ENCODE measurements around the gene POLR2J. TPM values are rescaled to one million over a fixed set of nuclear protein-coding genes. Genes with fewer than 3 reads are reported as not detected.
"Not testable (repeated sequence)": the region's sequence is repeated elsewhere in the genome, so short reads cannot be mapped to it uniquely, and the experiment has no call there.

Gene POLR2J
- total RNA-seq, 1 experiment from 2014 or later: 29.4 TPM

DNA sequence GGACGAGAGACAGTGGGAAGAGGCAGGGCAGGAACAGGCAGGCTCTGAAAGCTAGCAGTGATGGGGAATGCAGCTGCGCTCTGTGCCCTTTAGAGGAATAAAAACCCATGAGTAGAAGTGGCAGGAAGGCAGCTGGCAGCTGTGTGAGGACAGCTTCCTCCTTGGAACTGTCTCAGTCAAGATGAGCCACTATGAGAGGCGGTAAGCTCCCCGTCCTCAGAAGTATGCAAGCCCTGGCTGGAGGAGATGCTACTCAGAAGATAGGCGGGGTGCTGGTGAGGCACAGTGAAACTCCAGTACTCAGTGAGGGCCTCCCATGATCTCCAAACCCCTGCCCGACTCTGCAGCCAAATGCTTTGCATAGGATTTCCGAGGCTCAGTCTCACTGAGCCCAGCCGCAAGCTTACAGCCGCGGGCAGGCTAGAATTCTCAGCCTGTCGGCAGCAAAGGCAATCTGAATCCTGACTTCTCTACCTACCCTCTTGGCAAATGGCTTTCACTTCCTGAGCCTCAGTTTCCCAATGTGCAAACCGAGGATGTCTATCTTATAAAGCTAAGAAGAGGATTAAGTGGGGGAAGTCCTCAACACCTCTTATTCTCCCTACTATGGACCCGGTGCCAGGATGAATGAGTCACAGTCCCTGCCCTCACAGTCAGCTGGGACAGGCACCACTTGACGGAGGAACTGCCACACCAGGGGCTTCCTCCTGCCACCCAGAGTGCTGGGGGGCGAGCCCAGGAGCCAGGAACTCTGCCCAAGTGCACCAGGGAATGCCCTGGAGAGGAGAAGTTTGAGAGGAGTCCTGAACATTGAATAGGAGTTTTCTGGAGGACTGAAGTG lies 36.4 kb upstream of the POLR2J start:
- BruUV-seq (replicated peaks); H3K27ac Mint-ChIP-seq (ENCODE audit: unreplicated experiment); H3K4me1 Mint-ChIP-seq (ENCODE audit: low read depth, unreplicated experiment); H3K4me3 Mint-ChIP-seq (ENCODE audit: low read depth, unreplicated experiment); H3K36me3 Mint-ChIP-seq (ENCODE audit: insufficient read depth, unreplicated experiment); CTCF ChIA-PET; H3K9me3 Mint-ChIP-seq (ENCODE audit: low read depth, unreplicated experiment); intact Hi-C loops (cut with micrococcal nuclease; ENCODE audit: unreplicated experiment); H3K27me3 Mint-ChIP-seq (ENCODE audit: unreplicated experiment); DNase-seq: not testable (repeated sequence)

DNA sequence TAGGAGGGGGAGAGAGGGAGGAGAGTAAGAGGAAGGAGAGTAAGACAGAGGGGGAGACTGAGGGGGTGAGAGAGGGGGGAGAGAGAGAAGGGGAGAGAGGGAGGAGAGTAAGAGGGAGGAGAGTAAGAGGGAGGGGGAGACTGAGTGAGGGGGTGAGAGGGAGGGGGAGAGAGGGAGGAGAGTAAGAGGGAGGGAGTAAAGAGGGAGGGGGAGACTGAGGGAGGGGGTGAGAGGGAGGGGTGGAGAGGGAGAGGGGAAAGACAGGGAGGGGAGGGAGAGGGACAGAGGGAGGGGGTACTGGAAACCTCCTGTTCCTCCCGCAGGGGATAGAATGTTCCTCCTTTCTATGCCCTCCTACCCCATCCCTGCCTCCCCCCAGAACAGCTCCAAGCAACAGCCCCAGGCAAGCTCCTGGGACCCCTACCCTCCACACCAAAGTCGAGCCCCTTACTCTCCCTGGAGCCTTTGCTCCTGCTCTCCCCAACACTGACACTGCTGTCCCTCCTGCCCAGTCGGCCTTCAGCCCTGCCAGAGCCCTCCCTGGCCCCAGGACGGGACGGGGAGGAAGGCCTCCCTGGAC lies 34.0 kb upstream of the POLR2J start:
- H3K27me3 Mint-ChIP-seq (ENCODE audit: unreplicated experiment); H3K36me3 Mint-ChIP-seq (ENCODE audit: insufficient read depth, unreplicated experiment); BruUV-seq (replicated peaks); intact Hi-C loops (cut with micrococcal nuclease; ENCODE audit: unreplicated experiment); CTCF ChIA-PET; H3K4me3 Mint-ChIP-seq (ENCODE audit: low read depth, unreplicated experiment); H3K27ac Mint-ChIP-seq (ENCODE audit: unreplicated experiment); DNase-seq; H3K4me1 Mint-ChIP-seq (ENCODE audit: low read depth, unreplicated experiment); H3K9me3 Mint-ChIP-seq (ENCODE audit: low read depth, unreplicated experiment): not testable (repeated sequence)

DNA sequence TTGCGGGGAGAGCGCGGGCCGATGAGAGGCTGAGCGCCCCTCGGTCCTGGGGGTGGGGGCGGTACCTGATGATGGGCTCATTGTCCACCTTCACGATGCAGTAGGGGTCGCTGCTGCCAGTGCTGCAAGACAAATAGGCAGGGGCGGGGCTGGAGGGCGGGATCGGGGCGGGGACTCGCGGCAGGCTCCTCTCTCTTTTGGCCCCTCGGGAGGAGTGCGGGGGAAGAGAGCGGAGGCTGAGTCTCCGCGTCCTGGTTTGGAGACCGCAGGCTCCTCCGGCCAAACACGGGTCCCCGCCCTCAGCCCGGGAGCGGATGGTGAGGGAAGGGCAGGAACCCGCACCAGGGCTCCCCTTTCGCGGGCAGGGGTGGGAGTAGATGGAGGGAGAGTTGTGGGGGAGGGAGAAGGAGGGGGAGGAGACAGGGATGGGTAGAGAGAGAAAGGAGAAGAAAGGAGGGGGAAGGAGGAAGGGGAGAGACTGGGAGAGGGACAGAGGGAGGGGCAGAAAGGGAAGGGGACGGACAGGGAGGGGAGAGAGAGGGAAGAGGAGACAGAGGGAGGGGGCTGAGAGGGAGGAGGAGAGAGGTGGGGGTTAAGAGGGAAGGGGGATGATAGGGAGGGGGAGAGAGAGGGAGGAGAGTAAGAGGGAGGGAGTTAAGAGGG lies 33.3 kb upstream of the POLR2J start:
- H3K27ac Mint-ChIP-seq (ENCODE audit: unreplicated experiment); H3K9me3 Mint-ChIP-seq (ENCODE audit: low read depth, unreplicated experiment); H3K36me3 Mint-ChIP-seq (ENCODE audit: insufficient read depth, unreplicated experiment); H3K4me1 Mint-ChIP-seq (ENCODE audit: low read depth, unreplicated experiment); CTCF ChIA-PET; H3K4me3 Mint-ChIP-seq (ENCODE audit: low read depth, unreplicated experiment); BruUV-seq (replicated peaks); H3K27me3 Mint-ChIP-seq (ENCODE audit: unreplicated experiment); DNase-seq; intact Hi-C loops (cut with micrococcal nuclease; ENCODE audit: unreplicated experiment): not testable (repeated sequence)

DNA sequence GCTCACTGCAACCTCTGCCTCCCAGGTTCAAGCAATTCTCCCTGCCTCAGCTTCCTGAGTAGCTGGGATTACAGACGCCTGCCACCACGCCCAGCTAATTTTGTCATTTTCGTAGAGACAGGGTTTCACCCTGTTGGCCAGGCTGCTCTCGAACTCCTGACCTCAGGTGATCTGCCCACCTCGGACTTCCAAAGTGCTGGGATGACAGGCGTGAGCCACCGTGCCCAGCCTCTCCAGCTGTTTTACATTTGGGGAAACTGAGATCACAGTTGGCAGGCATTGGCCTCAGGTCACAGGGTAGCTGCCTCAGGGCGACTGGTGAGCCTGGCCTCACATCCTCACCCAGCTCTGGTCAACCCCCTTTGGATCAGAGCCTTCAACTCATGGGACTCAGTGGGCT lies 31.9 kb upstream of the POLR2J start:
- H3K36me3 Mint-ChIP-seq (ENCODE audit: insufficient read depth, unreplicated experiment); H3K27me3 Mint-ChIP-seq (ENCODE audit: unreplicated experiment); H3K9me3 Mint-ChIP-seq (ENCODE audit: low read depth, unreplicated experiment); BruUV-seq (replicated peaks); DNase-seq; CTCF ChIA-PET; intact Hi-C loops (cut with micrococcal nuclease; ENCODE audit: unreplicated experiment); H3K4me3 Mint-ChIP-seq (ENCODE audit: low read depth, unreplicated experiment); H3K27ac Mint-ChIP-seq (ENCODE audit: unreplicated experiment); H3K4me1 Mint-ChIP-seq (ENCODE audit: low read depth, unreplicated experiment): not testable (repeated sequence)

DNA sequence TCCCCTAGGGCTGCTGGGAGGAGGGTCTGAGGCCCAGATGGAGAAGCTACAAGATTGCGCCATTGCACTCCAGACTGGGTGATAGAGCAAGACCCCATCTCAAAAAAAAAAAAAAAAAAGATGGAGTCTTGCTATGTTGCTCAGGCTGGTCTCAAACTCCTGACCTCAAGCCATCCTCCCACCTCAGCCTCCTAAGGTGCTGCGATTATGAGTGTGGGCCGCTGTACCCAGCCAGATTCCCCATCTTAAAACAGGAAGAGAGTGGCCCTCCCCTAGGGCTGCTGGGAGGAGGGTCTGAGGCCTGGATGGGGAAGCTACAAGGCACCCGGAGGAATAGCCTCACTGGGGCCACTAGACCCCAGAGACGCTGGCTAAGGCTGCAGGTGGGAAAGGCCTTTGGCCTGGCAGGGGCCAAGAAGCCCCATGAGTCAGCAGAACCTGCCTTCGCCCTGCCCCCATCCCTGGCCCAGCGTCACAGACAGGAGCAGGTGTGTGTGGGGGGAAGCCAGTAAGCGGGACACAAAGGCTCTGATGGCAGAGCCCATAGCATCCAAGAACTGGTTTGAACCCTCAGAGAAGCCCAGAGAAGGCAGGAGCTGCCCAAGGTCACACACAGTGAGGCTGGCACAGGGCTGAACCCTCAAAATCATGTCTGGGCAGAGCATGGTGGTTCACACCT lies 28.8 kb upstream of the POLR2J start:
- CTCF ChIA-PET; BruUV-seq (replicated peaks); H3K27ac Mint-ChIP-seq (ENCODE audit: unreplicated experiment); H3K4me1 Mint-ChIP-seq (ENCODE audit: low read depth, unreplicated experiment); H3K36me3 Mint-ChIP-seq (ENCODE audit: insufficient read depth, unreplicated experiment); H3K27me3 Mint-ChIP-seq (ENCODE audit: unreplicated experiment); H3K4me3 Mint-ChIP-seq (ENCODE audit: low read depth, unreplicated experiment); DNase-seq; H3K9me3 Mint-ChIP-seq (ENCODE audit: low read depth, unreplicated experiment); intact Hi-C loops (cut with micrococcal nuclease; ENCODE audit: unreplicated experiment): not testable (repeated sequence)

DNA sequence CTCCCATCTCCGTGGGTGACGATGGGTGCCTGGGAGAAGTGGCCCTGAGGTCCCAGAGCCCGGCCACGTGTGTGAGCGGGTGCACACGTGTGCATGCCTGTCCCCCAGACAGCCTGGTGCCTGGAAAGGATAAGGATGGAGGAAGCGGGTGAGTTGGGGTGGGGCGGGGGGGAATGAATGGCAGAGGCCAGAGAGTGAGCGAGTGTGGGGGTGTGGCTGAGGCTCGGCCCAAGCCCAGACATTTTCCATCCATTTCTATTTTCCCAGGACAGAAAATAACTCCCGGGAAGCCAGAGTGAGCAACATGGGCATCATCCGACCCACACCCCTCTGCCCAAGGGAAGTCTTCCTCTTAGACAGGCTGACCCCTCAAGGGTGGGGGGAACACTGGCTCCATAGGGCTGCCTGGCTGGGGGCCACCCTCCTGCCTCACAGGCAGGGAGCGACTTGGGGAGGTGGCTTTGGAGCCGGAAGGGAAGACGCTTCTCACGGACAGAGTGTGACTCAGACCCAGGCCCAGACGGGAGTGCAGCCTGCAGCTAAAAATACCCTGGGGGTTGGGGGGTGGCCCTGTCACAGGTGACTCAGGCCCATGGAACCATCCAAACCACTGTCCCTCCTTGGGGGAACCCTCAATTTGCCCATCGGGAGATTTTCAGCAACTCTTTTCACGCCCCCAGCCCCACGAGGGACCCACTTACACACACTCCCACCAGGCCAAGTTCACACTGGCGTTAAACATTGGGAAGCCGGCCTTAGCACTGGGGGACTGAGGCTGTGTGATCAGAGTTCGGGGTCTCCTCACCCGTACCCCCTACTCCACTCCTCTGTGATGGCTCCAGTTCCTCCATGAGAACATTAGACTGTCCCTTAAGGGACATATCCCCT lies 26.8 kb upstream of the POLR2J start:
- H3K9me3 Mint-ChIP-seq (ENCODE audit: low read depth, unreplicated experiment); intact Hi-C loops (cut with micrococcal nuclease; ENCODE audit: unreplicated experiment); H3K27ac Mint-ChIP-seq (ENCODE audit: unreplicated experiment); H3K4me3 Mint-ChIP-seq (ENCODE audit: low read depth, unreplicated experiment); H3K27me3 Mint-ChIP-seq (ENCODE audit: unreplicated experiment); H3K36me3 Mint-ChIP-seq (ENCODE audit: insufficient read depth, unreplicated experiment); H3K4me1 Mint-ChIP-seq (ENCODE audit: low read depth, unreplicated experiment); BruUV-seq (replicated peaks); DNase-seq; CTCF ChIA-PET: not testable (repeated sequence)

DNA sequence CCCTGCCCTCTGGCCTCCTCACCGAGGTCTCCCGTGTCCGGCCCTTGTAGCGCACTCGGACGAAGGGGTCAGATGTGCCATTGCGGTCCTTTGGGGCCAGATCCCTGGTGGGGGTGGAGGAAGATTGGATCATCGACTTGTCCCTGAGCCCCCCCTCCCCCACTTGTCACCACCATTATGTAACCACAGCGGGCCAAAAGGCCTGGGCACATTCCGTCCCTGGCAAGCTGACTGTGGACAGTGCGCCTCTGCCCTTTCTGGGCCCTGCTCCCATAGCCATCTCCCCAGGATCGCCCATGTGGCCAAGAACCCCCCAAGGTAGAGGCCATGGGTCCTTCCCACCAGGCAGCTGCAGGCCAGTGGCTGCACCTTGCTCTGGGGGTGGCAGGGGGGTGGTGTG lies 24.4 kb upstream of the POLR2J start:
- H3K27ac Mint-ChIP-seq (ENCODE audit: unreplicated experiment); H3K4me1 Mint-ChIP-seq (ENCODE audit: low read depth, unreplicated experiment); BruUV-seq (replicated peaks); H3K9me3 Mint-ChIP-seq (ENCODE audit: low read depth, unreplicated experiment); H3K4me3 Mint-ChIP-seq (ENCODE audit: low read depth, unreplicated experiment); DNase-seq; H3K36me3 Mint-ChIP-seq (ENCODE audit: insufficient read depth, unreplicated experiment); CTCF ChIA-PET; intact Hi-C loops (cut with micrococcal nuclease; ENCODE audit: unreplicated experiment); H3K27me3 Mint-ChIP-seq (ENCODE audit: unreplicated experiment): not testable (repeated sequence)

DNA sequence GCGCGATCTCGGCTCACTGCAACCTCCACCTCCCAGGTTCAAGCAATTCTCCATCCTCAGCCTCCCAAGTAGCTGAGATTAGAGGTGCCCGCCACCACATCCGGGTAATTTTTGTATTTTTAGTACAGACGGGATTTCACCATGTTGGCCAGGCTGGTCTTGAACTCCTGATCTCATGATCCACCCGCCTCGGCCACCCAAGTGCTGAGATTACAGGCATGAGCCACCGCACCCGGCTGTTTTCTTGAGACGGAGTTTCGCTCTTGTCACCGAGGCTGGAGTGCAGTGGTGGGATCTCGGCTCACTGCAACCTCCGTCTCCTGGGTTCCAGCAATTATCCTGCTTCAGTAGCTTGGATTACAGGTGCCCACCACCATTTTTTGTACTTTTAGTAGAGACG lies 19.6 kb upstream of the POLR2J start:
- BruUV-seq (replicated peaks); H3K27ac Mint-ChIP-seq (ENCODE audit: unreplicated experiment); H3K36me3 Mint-ChIP-seq (ENCODE audit: insufficient read depth, unreplicated experiment); H3K9me3 Mint-ChIP-seq (ENCODE audit: low read depth, unreplicated experiment); CTCF ChIA-PET; intact Hi-C loops (cut with micrococcal nuclease; ENCODE audit: unreplicated experiment); H3K27me3 Mint-ChIP-seq (ENCODE audit: unreplicated experiment); H3K4me1 Mint-ChIP-seq (ENCODE audit: low read depth, unreplicated experiment); DNase-seq; H3K4me3 Mint-ChIP-seq (ENCODE audit: low read depth, unreplicated experiment): not testable (repeated sequence)

DNA sequence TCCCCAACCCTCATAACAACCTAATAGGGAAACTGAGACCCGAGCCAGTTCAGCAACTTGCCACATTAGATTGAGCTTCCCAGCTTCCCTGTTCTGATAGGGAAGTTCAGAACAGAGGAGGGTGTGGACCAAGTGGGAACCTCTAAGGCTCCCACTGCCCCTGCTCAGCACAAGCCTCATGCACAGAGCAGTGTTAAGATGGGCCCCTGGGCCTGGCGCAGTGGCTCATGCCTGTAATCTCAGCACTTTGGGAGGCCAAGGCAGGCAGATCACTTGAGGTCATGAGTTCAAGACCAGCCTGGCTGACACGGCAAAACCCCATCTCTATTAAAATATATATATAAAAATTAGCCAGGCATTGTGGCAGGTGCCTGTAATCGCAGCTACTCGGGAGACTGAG lies 18.6 kb upstream of the POLR2J start:
- DNase-seq; H3K4me3 Mint-ChIP-seq (ENCODE audit: low read depth, unreplicated experiment); CTCF ChIA-PET; H3K4me1 Mint-ChIP-seq (ENCODE audit: low read depth, unreplicated experiment); intact Hi-C loops (cut with micrococcal nuclease; ENCODE audit: unreplicated experiment); H3K27ac Mint-ChIP-seq (ENCODE audit: unreplicated experiment); BruUV-seq (replicated peaks); H3K9me3 Mint-ChIP-seq (ENCODE audit: low read depth, unreplicated experiment); H3K27me3 Mint-ChIP-seq (ENCODE audit: unreplicated experiment); H3K36me3 Mint-ChIP-seq (ENCODE audit: insufficient read depth, unreplicated experiment): not testable (repeated sequence)
